Liver (tissue), 3 donors: ENCODE data around the gene ANP32B.

Experiments
- ATF3 ChIP-seq: IDR thresholded peaks from 2 replicates; pipeline ENCODE4 v1.6.1; 2016; ENCODE audit warnings: antibody characterized with exemption
- CTCF ChIP-seq: fragments of 150-350 bp; IDR thresholded peaks from 2 replicates; pipeline ENCODE4 v1.5.1; 2017; ENCODE audit warnings: improper control_type of control experiment, low read depth, low read length; ENCODE audit not compliant: missing input control
- EGR1 ChIP-seq, 2 donors: IDR thresholded peaks; 2 replicates each; pipeline ENCODE4 v1.6.1; 2016 to 2018; ENCODE audit warnings: antibody characterized with exemption in 2 of 2, low read depth in 2 of 2
- FOXA1 ChIP-seq: IDR thresholded peaks from 2 replicates; pipeline ENCODE4 v1.6.1; 2016; ENCODE audit warnings: antibody characterized with exemption
- GABPA ChIP-seq, 2 donors: IDR thresholded peaks in 1 of 2; conservative IDR thresholded peaks in 1 of 2; 2 replicates each; pipeline ENCODE4 v1.6.1; 2016; ENCODE audit warnings: antibody characterized with exemption in 2 of 2, mild to moderate bottlenecking in 1 of 2, moderate library complexity in 1 of 2
- MAX ChIP-seq: IDR thresholded peaks from 2 replicates; pipeline ENCODE4 v1.6.1; 2016; ENCODE audit warnings: antibody characterized with exemption
- NR2F2 ChIP-seq: IDR thresholded peaks from 2 replicates; pipeline ENCODE4 v1.6.1; 2016; ENCODE audit warnings: antibody characterized with exemption
- RAD21 ChIP-seq, 2 donors: IDR thresholded peaks; 2 replicates each; pipeline ENCODE4 v1.6.1; 2016; ENCODE audit warnings: antibody characterized with exemption in 2 of 2, mild to moderate bottlenecking in 2 of 2
- REST ChIP-seq: IDR thresholded peaks from 2 replicates; pipeline ENCODE4 v1.6.1; 2016; ENCODE audit warnings: antibody characterized with exemption, mild to moderate bottlenecking
- SP1 ChIP-seq: IDR thresholded peaks from 2 replicates; pipeline ENCODE4 v1.6.1; 2018; ENCODE audit warnings: antibody characterized with exemption, mild to moderate bottlenecking
- TAF1 ChIP-seq: conservative IDR thresholded peaks from 2 replicates; pipeline ENCODE4 v1.6.1; 2016; ENCODE audit warnings: antibody characterized with exemption, mild to moderate bottlenecking
- YY1 ChIP-seq: IDR thresholded peaks from 2 replicates; pipeline ENCODE4 v1.6.1; 2016; ENCODE audit warnings: antibody characterized with exemption, mild to moderate bottlenecking
- ZBTB33 ChIP-seq: IDR thresholded peaks from 2 replicates; pipeline ENCODE4 v1.6.1; 2016; ENCODE audit warnings: antibody characterized with exemption
- donor health status: healthy.
- donor health status: healthy.

GRCh38 chr9:97963232-97963631 lies 19.9 kb upstream of the ANP32B start:
- no peak for TF ChIP-seq ATF3
- no peak for TF ChIP-seq CTCF
- TF ChIP-seq EGR1 (IDR thresholded peaks at IDR 0.05; ENCODE audit: low read depth in 2 of 2): no peak
- TF ChIP-seq ZBTB33: no peak
- TF ChIP-seq SP1: no peak
- no peak for TF ChIP-seq GABPA (IDR thresholded peaks at IDR 0.05 in 1 of 2, conservative IDR thresholded peaks at IDR 0.05 in 1 of 2)
- no peak for TF ChIP-seq REST
- TF ChIP-seq FOXA1: no peak
- TF ChIP-seq MAX: no peak
- TF ChIP-seq NR2F2: no peak
- no peak for TF ChIP-seq RAD21 (IDR thresholded peaks at IDR 0.05)
- no peak for TF ChIP-seq TAF1
- no peak for TF ChIP-seq YY1
